ENCODE measurements around the gene DHRS3.
"Not testable (repeated sequence)": the region's sequence is repeated elsewhere in the genome, so short reads cannot be mapped to it uniquely, and the experiment has no call there.

DHRS3 gene

DNA sequence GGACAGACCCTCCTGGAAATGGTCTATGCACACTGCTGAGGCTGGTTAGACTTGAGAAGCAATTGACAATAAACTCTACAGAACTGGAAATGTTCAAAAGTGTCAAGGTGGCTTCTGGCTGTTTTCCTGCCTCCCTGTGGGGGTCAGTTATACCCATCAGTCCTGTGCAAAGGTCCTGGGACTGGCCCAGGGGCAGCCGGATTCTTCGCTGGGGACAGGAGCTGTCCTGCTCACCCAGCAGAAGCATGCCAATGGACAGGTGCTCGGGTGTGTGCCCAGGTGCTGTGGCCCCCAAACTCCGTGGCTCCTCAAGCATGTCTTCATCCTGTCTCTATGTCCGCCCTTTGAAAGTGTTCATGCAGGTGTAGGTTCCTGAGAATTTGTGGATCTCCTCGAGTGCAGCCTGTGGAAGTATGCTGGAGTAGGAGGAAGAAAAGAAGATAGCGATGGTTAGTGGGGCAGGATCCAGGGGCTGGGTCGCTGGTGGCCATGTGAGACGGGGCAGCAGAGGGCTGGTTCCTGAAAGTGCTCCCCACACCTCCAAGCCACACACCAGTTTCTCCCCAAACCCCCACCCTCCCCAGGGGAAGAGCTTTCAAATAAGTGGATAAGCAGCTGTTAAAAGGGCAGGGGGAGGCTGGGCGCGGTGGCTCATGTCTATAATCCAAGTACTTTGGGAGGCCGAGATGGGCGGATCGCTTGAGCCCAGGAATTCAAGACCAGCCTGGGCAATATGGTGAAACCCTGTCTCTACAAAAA, 49.8 kb downstream of the DHRS3 start:
- DNase-seq, result no peak

DNA sequence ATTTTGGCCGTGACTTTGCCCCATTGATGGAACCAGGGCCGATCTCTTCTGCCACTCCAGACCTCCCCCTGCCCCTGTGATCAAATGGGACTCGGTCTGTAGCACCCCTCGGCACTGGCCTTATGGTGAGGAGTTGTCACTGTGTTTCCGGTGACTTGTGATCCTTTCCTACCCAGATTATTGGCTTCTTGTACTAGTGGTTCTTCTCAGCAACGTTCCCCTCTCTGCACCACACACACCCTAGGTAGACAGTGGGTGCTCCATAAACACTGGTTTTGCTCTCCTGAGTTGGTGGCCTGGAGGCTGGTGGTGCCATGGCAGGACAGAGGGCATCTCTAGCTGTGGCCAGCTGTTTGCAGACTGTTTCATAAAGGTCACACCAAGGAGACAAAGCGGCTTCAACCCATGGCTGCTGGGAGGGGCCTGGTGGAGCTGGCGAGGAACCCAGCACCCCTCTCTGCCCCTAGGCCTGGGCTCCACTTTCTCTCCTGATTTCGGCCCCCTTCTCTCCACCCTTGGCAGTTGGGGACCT, 50.7 kb downstream of the DHRS3 start:
- DNase-seq, result no peak

DNA sequence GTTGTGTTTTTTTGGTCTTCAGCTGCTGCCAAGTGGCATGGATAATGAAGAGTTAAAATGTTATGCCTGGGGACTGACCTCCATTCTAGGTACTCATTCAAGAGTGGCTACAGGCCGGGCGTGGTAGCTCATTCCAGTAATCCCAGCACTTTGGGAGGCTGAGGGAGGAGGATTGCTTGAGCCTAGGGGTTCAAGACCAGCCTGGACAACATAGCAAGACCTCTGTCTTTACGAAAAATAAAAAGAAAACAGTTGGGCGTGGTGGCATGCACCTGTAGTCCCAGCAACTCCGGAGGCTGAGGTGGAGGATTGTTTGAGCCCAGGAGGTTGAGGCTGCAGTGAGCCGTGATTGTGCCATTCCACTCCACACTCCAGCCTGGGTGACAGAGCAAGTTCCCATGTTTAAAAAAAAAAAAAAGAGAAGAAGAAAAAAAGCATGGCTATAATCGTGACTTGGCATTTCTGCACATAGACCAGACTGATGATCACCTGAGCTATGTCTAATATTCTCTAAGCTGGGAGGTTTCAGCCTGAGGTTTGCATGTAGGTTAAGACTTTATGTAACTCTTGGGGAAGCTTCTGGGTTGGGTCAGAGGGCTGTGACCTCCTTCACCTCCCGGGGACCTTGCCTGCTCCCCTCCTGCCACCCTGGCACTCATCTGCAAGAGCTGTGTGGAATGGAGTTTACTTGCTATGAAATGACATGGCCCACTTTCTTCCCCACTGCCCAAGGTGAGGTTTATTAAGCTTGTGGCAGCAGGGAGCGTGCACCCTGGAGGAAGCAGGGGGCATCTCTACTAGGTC, 51.3 kb downstream of the DHRS3 start:
- no peak for DNase-seq

DNA sequence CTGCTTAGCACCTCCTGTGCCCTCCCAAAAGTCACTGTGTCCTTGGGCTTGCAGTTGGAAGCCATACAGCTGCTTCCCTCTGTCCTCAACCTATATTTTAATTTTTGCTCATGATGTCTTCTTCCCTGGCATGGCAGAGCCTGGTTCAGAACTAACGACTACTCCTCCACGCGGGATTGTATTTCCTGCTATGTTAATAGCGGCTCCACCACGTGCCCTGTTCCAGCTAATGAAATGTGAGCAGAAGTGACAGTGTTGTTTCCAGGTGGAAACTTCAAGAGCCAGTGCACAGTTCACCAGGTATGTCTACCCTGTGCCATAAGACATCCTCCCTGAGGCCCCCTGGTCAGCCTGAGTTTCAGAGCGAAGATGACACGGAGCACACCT, 52.1 kb downstream of the DHRS3 start:
- no peak for DNase-seq

DNA sequence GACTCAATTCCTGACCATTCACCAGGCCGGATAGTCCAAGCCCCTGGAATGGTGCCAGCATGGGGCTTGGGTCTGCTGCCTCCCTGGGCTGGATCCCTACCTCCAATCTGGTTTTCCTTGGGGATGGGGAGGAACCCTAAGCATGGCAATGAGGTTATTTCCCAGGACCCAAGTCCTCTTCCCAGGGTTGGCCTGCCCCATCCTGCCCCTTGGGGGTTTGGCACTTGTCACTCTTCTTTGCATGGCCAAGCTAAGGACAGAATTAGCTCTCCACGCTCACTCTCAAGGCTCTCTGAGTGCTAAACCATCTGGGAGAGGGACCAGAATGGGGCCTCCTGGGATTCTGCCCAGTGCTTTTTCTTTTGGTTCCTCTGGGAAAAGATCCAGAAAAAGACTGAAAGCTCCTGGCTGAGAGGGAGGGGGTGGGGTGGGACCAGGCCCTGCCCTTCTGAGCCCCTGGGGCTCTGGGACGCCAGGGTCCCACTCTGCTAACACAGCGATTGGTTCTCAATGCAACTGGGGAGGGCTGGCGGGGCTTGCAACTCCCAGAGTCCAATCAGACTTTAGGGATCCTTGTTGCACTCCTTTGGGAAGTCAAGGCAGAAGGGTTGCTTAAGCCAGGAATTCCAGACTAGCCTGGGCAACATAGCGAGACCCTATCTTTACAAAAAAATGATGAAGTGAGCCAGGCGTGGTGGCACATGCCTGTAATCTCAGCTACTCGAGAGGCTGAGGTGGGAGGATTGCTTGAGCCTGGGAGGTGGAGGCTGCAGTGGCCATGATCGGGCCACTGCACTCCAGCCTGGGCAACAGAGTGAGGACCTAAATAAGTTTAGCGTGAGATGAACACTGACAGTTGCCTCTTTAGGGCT, 52.7 kb downstream of the DHRS3 start:
- no peak for DNase-seq

DNA sequence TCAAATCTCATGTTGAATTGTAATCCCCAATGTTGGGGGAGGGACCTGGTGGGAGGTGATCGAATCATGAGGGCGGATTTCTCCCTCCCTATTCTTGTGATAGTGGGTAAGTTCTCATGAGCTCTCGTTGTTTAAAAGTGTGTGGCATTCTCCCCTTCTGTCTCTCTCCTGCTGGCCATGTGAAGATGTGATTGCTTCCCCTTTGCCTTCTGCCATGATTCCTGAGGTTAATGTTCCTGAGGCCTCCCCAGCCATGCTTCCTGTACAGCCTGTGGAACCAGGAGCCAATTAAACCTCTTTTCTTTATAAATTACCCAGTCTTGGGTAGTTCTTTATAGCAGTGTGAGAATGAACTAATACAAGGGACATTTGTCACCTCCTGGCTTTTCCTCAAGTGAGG, 53.8 kb downstream of the DHRS3 start:
- DNase-seq, result not testable (repeated sequence)

DNA sequence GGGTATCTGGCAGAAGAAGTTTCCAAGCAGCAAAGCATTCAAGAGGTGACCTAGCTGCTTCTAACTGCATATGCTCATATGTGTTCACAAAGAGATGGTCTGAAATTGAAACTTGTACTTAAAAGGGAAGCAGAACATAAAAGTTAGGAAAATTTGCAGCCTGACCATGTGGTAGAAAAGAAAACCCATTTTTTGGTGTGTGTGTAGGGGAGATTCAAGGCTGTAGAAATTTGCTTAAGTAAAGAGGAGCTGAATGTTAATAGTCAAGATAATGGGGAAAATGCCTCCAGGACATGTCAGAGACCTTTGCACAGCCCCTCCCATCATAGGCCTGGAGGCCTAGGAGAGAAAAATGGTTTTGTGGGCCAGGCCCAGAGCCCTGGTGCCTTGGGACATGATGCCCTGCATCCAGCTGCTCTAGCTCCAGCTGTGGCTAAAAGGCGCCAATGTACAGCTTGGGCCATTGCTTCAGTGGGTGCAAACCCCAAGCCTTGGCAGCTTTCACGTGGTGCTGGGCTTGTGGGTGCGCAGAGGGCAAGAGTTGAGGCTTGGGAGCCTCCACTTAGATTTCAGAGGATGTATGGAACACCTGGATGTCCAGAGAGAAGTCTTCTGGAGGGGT, 54.9 kb downstream of the DHRS3 start:
- no peak for DNase-seq

DNA sequence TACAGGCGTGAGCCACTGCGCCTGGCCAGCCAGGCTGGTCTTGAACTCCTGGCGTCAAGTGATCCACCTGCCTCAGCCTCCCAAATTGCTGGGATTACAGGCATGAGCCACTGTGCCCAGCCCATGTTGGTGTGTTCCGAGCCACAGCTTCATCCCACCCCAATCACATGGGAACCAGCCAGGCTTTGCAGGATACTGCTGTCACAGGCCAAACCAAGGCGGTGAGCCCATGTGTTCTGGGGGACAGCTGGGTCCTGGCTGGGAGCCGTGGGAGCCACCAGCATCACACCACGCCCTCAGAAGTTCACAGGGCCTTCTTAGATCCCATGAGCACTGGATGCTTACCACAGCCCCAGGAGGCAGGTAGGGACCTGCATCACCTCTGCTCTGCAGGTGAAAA, 56.9 kb downstream of the DHRS3 start:
- DNase-seq, result no peak

DNA sequence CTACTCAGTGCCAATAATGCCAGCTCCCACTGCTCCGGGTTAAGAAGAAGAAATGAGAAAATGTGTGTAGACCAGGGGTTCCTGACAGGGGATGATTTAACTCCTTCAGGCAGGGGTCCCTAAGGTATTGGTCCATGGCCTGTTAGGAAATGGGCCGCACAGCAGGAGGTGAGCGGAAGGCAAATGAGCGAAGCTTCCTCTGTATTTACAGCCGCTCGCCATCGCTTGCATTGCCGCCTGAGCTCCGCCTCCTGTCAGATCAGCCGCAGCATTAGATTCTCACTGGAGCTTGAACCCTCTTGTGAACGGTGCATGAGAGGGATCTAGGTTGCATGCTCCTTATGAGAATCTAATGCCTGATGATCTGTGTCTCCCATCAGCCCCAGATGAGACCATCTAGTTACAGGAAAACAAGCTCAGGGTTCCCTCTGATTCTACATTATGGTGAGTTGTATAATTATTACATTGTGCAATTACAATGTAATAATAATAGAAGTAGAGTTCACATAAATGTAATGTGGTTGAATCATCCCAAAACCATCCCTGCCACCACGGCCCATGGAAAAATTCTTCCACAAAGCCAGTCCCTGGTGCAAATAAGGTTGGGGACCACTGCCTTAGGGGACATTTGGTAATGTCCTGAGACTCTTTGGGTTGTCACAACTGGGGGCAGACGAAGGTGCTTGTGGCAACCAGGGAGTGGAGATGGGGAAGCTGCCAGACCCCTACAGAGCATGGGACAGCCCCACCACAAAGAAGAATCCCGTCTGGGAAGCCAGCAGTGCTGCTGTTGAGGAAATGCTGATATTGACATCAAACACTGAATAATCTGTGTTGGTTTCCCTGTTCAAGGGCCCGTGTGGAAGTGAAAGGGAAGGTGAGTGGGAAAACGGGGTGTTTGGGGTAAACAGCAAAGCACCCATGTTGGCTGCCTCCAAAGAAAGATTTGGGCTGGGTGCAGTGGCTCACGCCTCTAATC, 60.8 kb downstream of the DHRS3 start:
- DNase-seq, result no peak

DNA sequence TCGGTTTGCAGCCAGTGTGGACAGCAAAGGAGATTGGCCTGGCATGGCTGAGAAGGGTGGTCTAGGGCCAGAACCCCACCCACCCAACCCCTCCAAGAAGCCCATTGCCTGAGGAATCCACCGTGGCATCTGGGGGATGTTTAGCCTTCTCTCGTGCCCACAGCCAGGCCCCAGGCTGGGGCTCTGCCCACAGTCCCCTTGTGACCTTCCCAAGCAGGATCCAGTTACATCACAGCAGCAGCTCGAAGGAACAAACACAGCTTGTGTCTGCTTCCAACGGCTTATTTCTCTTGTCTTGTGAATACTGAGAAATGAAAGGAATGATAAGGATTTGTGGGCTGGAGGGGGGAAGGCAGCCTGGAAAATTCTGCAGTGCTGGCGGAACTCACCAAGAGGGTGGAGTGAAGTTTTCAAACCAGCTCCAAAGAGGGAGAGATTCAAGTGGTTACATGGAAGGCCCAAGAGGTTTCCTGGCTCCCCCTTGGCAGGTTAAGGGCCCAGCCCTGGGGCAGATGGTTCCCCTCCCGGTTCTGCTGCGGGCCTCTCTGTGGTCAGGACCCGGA, 61.6 kb downstream of the DHRS3 start:
- no peak for DNase-seq

DNA sequence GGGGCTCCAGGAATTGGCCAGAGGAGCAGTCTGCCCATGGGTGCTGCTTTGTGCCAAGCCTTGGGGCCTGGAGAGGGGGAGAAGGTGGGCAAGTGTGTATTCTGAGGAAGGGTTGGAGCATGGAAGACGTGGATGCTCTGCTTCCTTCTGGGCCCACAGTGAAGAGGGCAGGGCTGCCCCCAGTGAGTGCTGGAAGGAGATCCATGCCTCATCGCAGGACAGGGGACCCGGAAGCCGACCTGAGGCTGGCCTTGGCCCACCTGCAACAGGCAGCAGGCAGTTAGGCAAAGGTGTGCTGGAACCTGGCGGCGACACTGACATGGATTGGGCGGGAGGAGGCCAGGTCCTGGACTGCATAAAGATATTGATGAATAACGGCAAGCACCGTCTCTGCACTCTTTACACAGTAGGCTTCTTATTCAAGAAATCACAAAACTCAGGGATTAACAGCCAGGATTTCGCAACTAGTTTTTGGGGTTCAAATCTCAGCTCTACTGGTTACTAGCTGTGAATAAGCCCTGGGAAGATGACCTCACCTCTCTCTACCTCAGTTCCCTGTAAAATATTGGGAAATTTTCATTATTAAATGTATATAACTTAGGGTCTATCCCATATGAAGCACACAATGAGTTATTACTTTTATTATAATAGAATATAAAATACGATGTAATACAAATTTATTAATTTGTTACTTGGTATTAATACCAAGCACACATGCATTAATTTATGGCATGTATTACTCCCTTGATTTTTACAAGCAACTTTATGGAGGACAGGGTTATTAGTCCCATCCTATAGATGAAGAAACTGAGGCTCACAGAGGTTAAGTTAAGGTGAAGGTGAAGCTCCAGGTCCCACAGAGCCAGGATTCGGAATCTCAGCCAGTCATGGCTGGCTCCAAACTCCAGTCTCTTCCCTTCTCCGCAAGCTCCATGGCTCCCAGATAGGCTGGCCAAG, 62.3 kb downstream of the DHRS3 start:
- DNase-seq, result no peak

DNA sequence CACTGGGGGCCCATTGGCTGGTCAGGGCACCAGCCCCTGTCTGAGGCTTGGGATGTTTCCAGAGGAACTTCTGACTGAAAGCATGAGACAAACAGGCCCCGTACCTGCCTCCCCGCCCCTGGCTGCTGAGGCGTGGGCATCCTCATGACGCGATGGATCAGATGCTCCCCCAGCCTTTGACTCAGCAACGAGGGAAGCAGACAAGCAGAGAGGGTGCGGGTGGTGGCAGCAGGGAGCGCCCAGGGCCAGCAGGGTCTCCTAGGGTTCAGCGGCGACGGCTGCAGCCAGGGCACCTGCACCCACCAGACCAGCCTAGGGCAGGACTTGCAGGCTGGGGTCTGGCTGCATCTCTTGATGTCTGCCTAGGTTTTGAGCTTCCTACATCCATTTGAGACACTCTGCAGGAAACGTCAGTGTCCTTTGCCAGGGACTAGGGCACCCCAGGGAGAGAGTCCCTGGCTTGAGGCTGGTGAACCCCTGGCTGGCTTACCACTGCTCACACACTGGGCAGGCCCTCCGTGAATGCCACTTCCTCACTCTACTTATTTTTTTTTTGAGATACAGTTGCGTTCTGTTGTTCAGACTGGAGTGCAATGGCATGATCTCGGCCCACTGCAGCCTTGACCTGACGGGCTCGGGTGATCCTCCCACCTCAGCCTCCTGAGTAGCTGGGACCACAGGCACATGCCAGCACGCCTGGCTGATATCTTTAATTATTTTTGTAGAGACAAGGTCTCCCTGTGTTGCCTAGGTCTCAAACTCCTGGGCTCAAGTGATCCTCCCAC, 63.3 kb downstream of the DHRS3 start:
- no peak for DNase-seq

DNA sequence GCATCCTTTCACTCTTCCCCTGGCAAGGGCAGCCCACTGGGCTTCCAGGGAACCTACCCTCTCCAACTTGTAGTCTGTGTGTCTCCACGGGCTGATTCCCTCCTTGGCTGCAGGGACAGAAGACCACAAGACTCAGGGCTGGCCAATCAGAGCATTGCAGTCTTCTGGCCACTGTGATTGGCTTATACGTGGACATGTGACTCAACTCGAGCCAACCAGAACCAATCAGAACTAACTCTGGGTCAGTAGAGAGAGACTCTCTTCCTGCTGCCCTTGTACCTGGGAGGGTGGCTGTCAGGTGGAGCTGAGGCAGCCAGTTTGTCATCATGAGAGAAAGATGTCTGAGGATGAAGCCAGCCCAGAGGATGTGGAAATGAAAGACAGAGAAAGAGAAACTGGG, 64.0 kb downstream of the DHRS3 start:
- DNase-seq, result no peak

DNA sequence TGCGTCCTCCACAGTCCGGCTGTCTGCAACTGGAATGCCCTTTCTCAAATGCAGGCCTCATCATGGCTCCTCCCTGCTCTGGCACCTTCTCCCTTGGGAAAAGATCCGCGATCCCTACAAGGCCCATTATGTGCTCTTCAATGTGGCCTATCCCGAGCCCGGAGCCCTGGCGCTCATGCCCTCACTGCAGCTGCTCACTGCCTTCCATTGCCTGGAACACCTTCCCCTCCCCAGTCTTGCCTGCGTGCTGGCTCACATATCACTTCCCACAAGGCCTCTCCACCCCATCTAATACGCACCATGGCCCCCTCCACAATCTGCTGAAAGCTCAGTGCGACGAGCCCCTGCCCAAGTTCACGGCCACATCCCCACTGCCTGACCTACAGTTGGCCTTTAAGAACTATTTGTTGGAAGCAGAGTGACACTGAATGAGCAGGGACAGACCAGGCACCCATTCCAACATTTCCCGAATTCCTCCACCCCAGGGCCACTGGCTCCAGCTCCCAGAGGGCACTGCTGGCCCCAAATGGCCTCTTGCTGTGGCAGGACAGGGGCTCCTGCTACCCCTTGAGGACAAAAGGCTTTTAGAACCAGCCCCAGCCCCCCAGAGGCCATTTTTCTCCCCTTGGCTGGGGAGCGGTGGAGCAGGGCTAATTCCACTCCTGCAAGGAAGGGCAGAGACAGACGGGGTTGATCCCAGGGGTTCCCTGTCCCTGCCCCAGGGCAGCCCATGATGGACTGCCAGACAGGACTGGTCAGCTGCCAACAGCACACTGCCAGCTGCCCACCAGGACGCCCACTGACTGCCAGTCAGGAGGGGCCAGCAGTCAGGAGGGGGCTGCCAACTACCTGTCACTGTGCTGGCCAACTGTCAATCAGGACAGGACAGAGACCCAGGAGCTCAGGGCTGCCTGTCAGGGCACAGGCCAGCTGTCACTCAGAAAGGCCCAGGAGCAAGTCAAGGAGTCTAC, 64.8 kb downstream of the DHRS3 start:
- no peak for DNase-seq

DNA sequence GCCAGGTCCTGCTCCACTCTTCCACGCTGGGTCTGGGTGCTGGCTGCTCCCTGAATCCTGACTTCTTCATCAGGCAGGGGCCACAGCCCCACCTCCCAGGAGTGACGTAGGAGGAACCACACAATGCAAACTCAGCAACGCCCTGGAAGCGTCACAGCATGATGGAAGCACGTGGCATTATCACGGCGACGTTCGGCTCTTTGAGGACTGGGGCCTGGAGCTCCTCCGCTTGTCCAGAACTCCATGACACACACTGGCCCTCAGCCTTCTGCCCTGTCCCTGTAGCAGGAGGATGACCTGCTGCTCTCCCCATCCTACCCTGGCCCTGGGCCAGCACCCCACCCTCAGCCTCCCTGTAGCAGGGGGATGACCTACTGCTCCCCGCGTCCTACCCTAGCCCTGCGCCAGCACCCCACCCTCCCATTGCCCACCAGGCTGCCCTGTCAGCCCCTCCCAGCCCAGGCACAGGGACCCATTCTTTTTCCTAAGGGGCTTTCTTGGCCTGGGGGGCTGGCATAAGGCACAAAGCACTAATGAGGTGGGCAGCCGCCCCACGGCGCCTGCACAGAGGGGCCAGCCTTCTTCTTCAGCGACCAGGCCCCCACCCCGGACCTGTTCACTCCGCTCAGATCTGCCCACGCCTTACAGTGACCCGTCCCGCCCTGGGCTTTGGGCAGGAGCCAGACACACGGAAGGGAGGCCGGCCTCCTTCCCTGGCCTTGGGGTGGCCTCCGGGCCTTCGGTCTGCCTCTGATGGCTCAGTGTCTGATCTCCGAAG, 65.7 kb downstream of the DHRS3 start:
- DNase-seq, result no peak

DNA sequence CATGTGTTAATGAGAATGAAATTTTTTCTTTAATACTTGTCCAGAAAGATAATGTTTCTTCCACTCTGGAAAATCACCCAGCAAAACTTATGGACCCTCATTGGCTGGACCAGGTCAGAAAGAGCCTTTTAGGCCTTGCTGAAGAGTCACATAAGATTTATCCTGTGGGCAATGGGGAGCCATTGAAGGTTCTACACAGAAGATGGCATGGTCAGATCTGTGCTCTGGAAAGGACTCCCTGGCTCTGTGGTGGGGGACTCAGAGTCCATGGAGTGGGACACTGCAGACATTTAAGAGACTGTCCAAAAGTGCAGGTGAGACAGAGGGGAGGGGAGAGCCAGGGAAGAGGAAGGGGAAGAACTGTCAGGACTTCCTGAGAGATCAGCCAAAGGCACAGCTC, 66.4 kb downstream of the DHRS3 start:
- DNase-seq, result no peak

All from activated CD4-positive, alpha-beta T cell treated with anti-CD3 and anti-CD28 coated beads, Interleukin-2, amount 50 U/mL, for 16 hours (primary cell).